Ovary (tissue), 9 donors: ENCODE results near the gene MRPL55. TPM values are rescaled to one million over a fixed set of nuclear protein-coding genes. Genes with fewer than 3 reads are reported as not detected.

Experiments used
- DNase-seq, 5 donors: peaks; one replicate each; pipeline ENCODE4 v3.0.0-alpha.2; 2019 to 2020
- H3K27ac ChIP-seq, 2 donors: fragments of 200-600 bp; one replicate each; pipeline versions ENCODE4 v1.5.1 to v1.8.0; 2019 to 2022
- H3K27me3 ChIP-seq: fragments of 200-600 bp; one replicate; pipeline ENCODE4 v1.8.0; 2022
- H3K36me3 ChIP-seq: fragments of 200-600 bp; sonication (generic); one replicate; pipeline ENCODE4 v1.5.1; 2019
- H3K4me1 ChIP-seq: one replicate; pipeline ENCODE4 v1.8.1; 2013; ENCODE audit warnings: mild to moderate bottlenecking, moderate library complexity; ENCODE audit not compliant: insufficient read depth
- H3K4me3 ChIP-seq: fragments of 200-600 bp; sonication (generic); one replicate; pipeline ENCODE4 v1.5.1; 2017
- H3K9me3 ChIP-seq, 2 donors: fragments of 200-600 bp in 1 of 2; sonication (generic) in 1 of 2; one replicate each; pipeline versions ENCODE4 v1.5.1 to v1.8.1; 2013 to 2019; ENCODE audit warnings: mild to moderate bottlenecking in 1 of 2, moderate library complexity in 1 of 2
- EP300 ChIP-seq: sonication (generic); formaldehyde crosslinking; IDR thresholded peaks from one replicate; pipeline ENCODE4 v1.6.1; 2017; ENCODE audit warnings: antibody characterized with exemption
- POLR2A ChIP-seq: fragments of 450-650 bp; IDR thresholded peaks from one replicate; pipeline ENCODE4 v1.6.1; 2017; ENCODE audit warnings: antibody characterized with exemption, mild to moderate bottlenecking, moderate library complexity
- WGBS, 3 donors: extraction: QIAGEN DNeasy Blood & Tissue Kit in 1 of 3; methylation state at CpG; one replicate each; pipeline versions ENCODE4 v1.1.5 to v1.1.7; 2013 to 2017; 5-methylcytosine and 5-hydroxymethylcytosine counted together
- intact Hi-C, 4 donors: fragments of 100-400 bp; cut with DNase I; formaldehyde crosslinking; loops; one replicate each; pipeline versions ENCODE4 v1.11.0 to v1.15.1; 2022 to 2023
- polyA plus RNA-seq, 2 donors: library from polyadenylated mRNA; stranded (reverse); fragments of 200-250 nt in 1 of 2; fragments of 350-450 nt in 1 of 2; fragmentation: Illumina TruSeq in 1 of 2; extraction: RNeasy Lipid Tissue Mini Kit (QIAGEN cat#74804) in 1 of 2; gene quantifications; one replicate each; pipeline ENCODE4 v1.2.3, GENCODE V29; 2013 to 2014
- total RNA-seq, 7 donors: library from RNA; depleted of rRNA in 2 of 7; stranded (reverse); fragments of >200 nt in 2 of 7; fragmentation: NEBNext Ultra II Directional in 3 of 7; extraction: Animal tissue kit (Norgen Biotek cat#: 25700) in 3 of 7; gene quantifications; one replicate each; pipeline versions ENCODE4 v1.1.0 to v1.2.4, GENCODE V29; 2016 to 2023
- TF ChIP-seq, protein P1 (sequence below), 3 donors: fragments of 450-650 bp in 2 of 3; fragments of 200-600 bp in 1 of 3; IDR thresholded peaks; one replicate each; pipeline versions ENCODE4 v1.5.1 to v1.8.0; 2016 to 2022; ENCODE audit warnings: antibody characterized with exemption in 3 of 3, mild to moderate bottlenecking in 1 of 3
- donor health status: DM: no; HTN: no; CAD: no; lungs with moderate emphysema.
- donor health status: DM: no; HTN: no; CAD: no.
- donor health status: Bipolar disorder and iron deficiency.
- donor health status: DM: yes; HTN: yes; CAD: no.
- donor health status: DM: no; HTN: no; CAD: no.
- donor health status: DM: yes; HTN: yes; CAD: no.

Gene MRPL55
- total and polyA plus RNA-seq, 9 donors = 14.6 to 98.5 (median 43.3) TPM

DNA sequence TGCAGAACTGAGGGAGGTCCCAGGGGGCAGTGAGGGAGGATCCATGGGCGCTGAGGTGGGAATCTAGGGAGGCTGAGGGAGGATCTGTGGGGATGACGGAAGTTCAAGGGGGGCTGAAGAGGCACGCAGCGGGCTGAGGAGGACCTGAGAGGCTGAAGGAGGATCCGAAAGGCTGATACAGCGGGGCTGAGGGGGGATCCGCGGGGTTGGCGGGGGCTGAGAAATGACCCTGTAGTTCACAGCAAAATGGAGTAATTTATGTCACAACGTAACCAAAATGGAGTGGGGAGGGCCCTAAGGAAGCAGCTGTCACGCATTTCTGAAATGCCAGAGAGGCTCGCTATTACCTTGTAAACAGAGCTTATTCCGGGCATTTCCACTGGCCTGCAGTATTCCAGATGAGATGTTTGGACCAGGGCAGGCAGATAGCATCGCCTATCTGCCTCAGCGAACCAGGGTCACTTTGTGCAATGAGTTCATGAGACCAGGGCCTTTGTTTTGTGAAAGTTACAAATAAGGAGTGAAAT, 926 bp upstream of the MRPL55 start:
- 4 to 10% (median 9%) methylated on average over 15 of the region's 15 CpGs for WGBS, 3 donors
- no peak for TF ChIP-seq EP300
- TF ChIP-seq, protein P1, sequence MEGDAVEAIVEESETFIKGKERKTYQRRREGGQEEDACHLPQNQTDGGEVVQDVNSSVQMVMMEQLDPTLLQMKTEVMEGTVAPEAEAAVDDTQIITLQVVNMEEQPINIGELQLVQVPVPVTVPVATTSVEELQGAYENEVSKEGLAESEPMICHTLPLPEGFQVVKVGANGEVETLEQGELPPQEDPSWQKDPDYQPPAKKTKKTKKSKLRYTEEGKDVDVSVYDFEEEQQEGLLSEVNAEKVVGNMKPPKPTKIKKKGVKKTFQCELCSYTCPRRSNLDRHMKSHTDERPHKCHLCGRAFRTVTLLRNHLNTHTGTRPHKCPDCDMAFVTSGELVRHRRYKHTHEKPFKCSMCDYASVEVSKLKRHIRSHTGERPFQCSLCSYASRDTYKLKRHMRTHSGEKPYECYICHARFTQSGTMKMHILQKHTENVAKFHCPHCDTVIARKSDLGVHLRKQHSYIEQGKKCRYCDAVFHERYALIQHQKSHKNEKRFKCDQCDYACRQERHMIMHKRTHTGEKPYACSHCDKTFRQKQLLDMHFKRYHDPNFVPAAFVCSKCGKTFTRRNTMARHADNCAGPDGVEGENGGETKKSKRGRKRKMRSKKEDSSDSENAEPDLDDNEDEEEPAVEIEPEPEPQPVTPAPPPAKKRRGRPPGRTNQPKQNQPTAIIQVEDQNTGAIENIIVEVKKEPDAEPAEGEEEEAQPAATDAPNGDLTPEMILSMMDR (IDR thresholded peaks at IDR 0.05) = no peak
- TF ChIP-seq POLR2A = peak; percentile 6
- Histone ChIP-seq H3K27ac (peak overlapping the region; percentile 73 to 74), H3K36me3 (no peaks in the 10 kb centered on the region), H3K4me1 (peaks cover 5% of the 10 kb centered on the region), H3K27me3 (no peaks in the 10 kb centered on the region), H3K4me3 (peak overlapping the region; percentile 72), H3K9me3 (no peaks in the 10 kb centered on the region)
- intact Hi-C loops = loop anchor here in 1 of 4 donors (2.0 kb wide), 1 partner anchor 57 kb away; no protein-coding TSS in a partner anchor
- DNase-seq = peak in 2 of 5 donors; percentile 54 to 63

DNA sequence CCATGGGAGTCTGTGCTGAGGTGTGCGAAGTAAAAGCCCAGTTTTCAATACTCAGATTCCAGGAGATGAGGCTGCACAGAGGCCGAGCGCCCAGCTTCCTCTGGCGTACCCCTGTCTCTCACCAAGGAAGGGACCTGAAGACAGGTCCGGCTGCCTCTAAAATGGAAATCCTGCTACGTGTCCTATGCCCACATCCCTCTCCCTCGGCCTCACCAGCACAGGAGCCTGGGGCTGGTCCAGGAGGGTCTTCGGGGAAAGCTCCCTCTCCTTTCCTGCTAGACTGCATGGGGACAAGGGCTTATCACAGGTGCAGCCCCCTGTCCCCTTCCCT, 392 bp downstream of the MRPL55 start:
- no peaks in the 10 kb centered on the region for H3K27me3 ChIP-seq
- H3K9me3 ChIP-seq = no peaks in the 10 kb centered on the region
- intact Hi-C loops = loop anchor here in 1 of 4 donors (2.0 kb wide), 1 partner anchor 58 kb away; no protein-coding TSS in a partner anchor
- WGBS, 3 donors = 1 to 5% (median 5%) methylated on average over 8 of the region's 8 CpGs
- peaks cover 5% of the 10 kb centered on the region for H3K4me1 ChIP-seq
- TF ChIP-seq, protein P1 (IDR thresholded peaks at IDR 0.05) = no peak
- TF ChIP-seq POLR2A (no peak), EP300 (no peak)
- no peak for DNase-seq
- H3K36me3 ChIP-seq = no peaks in the 10 kb centered on the region
- H3K27ac ChIP-seq = peak overlapping the region; percentile 74
- peak overlapping the region; percentile 72 for H3K4me3 ChIP-seq

DNA sequence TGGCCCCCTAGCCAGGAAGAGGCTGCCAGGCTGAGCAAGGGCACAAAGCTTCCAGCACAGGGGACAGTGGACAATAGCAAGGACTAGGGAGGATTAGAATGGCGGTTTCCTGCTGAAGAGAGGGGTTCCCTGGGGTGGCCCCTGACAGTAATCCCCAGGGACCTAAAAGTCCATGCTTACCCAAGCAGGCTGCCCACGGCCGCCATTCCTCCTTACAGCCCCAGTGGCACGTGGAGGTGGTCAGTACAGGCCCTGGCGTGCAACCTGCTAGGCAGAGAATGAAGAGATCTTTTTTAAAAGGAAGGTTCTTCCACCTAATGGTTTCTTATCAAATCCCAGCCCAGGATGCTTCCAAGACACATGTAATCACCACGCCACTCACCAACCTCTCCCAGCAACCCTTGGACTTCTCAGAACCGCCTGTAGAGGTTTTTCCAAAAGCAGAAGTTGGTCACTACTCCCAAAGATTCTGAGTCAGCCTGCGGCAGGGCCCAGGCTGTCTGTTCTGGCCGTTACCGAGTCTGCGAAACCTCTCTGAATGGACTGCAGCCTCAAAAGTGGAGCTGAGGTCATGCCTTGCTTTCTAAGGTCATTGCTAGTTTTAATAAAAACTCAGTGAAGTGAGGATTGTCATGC, 926 bp downstream of the MRPL55 start:
- Histone ChIP-seq H3K27ac (peak overlapping the region; percentile 74), H3K27me3 (no peaks in the 10 kb centered on the region), H3K4me1 (peaks cover 5% of the 10 kb centered on the region), H3K4me3 (peak overlapping the region; percentile 72), H3K9me3 (no peaks in the 10 kb centered on the region), H3K36me3 (no peaks in the 10 kb centered on the region)
- intact Hi-C loops = loop anchor here in 1 of 4 donors (2.0 kb wide), 1 partner anchor 59 kb away; no protein-coding TSS in a partner anchor
- 74 to 76% (median 75%) methylated on average over 11 of the region's 11 CpGs for WGBS, 3 donors
- peak in 1 of 5 donors; percentile 31 for DNase-seq
- TF ChIP-seq POLR2A = no peak
- TF ChIP-seq, protein P1 (IDR thresholded peaks at IDR 0.05) = no peak
- no peak for TF ChIP-seq EP300

DNA sequence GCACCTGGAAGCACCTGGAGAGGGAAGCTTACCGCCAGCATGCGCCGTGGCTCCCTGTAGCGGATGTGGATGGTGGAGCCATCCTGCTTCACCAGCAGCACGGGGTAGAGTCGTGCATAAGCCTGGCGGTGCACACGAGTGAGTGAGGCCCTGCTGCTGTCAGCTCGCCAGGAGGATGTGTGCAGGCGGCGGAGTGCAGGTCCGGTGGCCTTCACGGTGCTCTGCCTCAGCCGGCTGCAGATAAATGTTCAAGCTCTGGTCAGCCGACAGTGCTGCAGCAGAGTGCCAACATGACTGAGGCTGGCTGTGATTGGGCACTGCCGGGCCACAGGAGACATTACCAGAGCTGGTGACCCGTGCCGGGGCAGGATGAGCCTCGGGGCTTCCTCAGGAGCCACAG, 1.5 kb downstream of the MRPL55 start:
- Histone ChIP-seq H3K27me3 (no peaks in the 10 kb centered on the region), H3K36me3 (no peaks in the 10 kb centered on the region), H3K9me3 (no peaks in the 10 kb centered on the region), H3K27ac (no peak overlapping the region), H3K4me3 (no peak overlapping the region), H3K4me1 (peaks cover 5% of the 10 kb centered on the region)
- peak in 3 of 5 donors; percentile 33 to 55 (median 46) for DNase-seq
- 76 to 89% (median 76%) methylated on average over 18 to 19 of the region's 19 CpGs for WGBS, 3 donors
- TF ChIP-seq EP300 (no peak), POLR2A (no peak)
- TF ChIP-seq, protein P1 (IDR thresholded peaks at IDR 0.05) = no peak
- intact Hi-C loops = loop anchor here in 1 of 4 donors (2.0 kb wide), 1 partner anchor 59 kb away; no protein-coding TSS in a partner anchor
